Lung (tissue), 12 donors: ENCODE measurements around the gene RIBC2. TPM values are rescaled to one million over a fixed set of nuclear protein-coding genes. Genes with fewer than 3 reads are reported as not detected.

ENCODE experiments used
- ATAC-seq: fragments of 200-7000 bp; cut with Tn5 transposase; one replicate; pipeline ENCODE4 v1.9.1; 2020; ENCODE audit warnings: moderate number of reproducible peaks; ENCODE audit not compliant: insufficient read depth, low FRiP score
- DNase-seq, 3 donors: peaks; one replicate each; pipeline ENCODE4 v3.0.0-alpha.2; 2013 to 2017
- H3K27ac ChIP-seq, 2 donors: one replicate each; pipeline ENCODE4 v1.5.1; 2013; ENCODE audit warnings: mild to moderate bottlenecking in 2 of 2, moderate library complexity in 2 of 2, control low read depth in 1 of 2, inconsistent platforms in 1 of 2, low read depth in 1 of 2, low read length in 1 of 2
- H3K27me3 ChIP-seq, 3 donors: one replicate each; pipeline ENCODE4 v1.5.1; 2013; ENCODE audit warnings: low read length in 2 of 3; ENCODE audit not compliant: control insufficient read depth in 3 of 3, insufficient read depth in 3 of 3
- H3K36me3 ChIP-seq, 4 donors: one replicate each; pipeline ENCODE4 v1.5.1; 2013; ENCODE audit warnings: low read length in 4 of 4, mild to moderate bottlenecking in 1 of 4, moderate library complexity in 1 of 4; ENCODE audit not compliant: control insufficient read depth in 4 of 4, insufficient read depth in 4 of 4
- H3K4me1 ChIP-seq, 5 donors: one replicate each; pipeline ENCODE4 v1.5.1; 2013; ENCODE audit warnings: low read length in 5 of 5, mild to moderate bottlenecking in 2 of 5, moderate library complexity in 1 of 5; ENCODE audit not compliant: control insufficient read depth in 5 of 5, insufficient read depth in 5 of 5
- H3K4me3 ChIP-seq: one replicate; pipeline ENCODE4 v1.5.1; 2013; ENCODE audit warnings: mild to moderate bottlenecking, control low read depth, moderate library complexity
- H3K9ac ChIP-seq, 2 donors: one replicate each; pipeline ENCODE4 v1.5.1; 2013; ENCODE audit warnings: low read length in 2 of 2, control low read depth in 1 of 2; ENCODE audit not compliant: insufficient read depth in 1 of 2
- H3K9me3 ChIP-seq, 4 donors: one replicate each; pipeline ENCODE4 v1.5.1; 2013; ENCODE audit warnings: low read length in 3 of 4, mild to moderate bottlenecking in 1 of 4, moderate library complexity in 1 of 4; ENCODE audit not compliant: control insufficient read depth in 4 of 4, insufficient read depth in 3 of 4
- CTCF ChIP-seq: IDR thresholded peaks from 2 replicates; pipeline ENCODE4 v1.5.1; 2012; ENCODE audit warnings: mild to moderate bottlenecking; ENCODE audit errors: control extremely low read depth, extremely low read depth
- WGBS, 2 donors: extraction: QIAGEN DNeasy Blood & Tissue Kit; methylation state at CpG; one replicate each; pipeline ENCODE4 v1.1.7; 2013; 5-methylcytosine and 5-hydroxymethylcytosine counted together
- polyA plus RNA-seq, 2 donors: library from polyadenylated mRNA; stranded (reverse); fragments of 200-250 nt; gene quantifications; one replicate each; pipeline ENCODE4 v1.2.1, GENCODE V29; 2013
- total RNA-seq, 2 donors: library from RNA; depleted of rRNA in 1 of 2; stranded (reverse); fragments of >200 nt in 1 of 2; gene quantifications; one replicate each; pipeline ENCODE4 v1.2.1, GENCODE V29; 2014 to 2021
- donor health status: control.
- donor health status: control.
- donor health status: Bipolar disorder and iron deficiency.
- donor health status: healthy.
- donor health status: DM: yes; HTN: yes; CAD: no.

RIBC2 gene
- total and polyA plus RNA-seq, 4 donors, result 2.8 to 8.1 (median 5.7) TPM

GRCh38 chr22:45450101-45450785 is 36.8 kb downstream of the RIBC2 start:
- TF ChIP-seq CTCF, result no peak
- Histone ChIP-seq H3K9me3 (peaks cover 0 to 2% (median 0%) of the 10 kb centered on the region in 4 donors), H3K4me1 (peaks cover 0 to 47% (median 9%) of the 10 kb centered on the region in 5 donors), H3K27ac (peak overlapping the region in 1 of 2 donors; percentile 71), H3K9ac (no peak overlapping the region), H3K4me3 (no peak overlapping the region), H3K27me3 (no peaks in the 10 kb centered on the region), H3K36me3 (no peaks in the 10 kb centered on the region)
- DNase-seq, result no peak
- no peak for ATAC-seq
- WGBS, 2 donors, result 90 to 93% methylated on average over 16 of the region's 16 CpGs

- WGBS, 2 donors, result 67 to 81% methylated on average over 12 of the region's 12 CpGs
- peaks cover 0 to 47% (median 9%) of the 10 kb centered on the region in 5 donors for H3K4me1 ChIP-seq
- TF ChIP-seq CTCF, result no peak
- ATAC-seq, result no peak
- peak overlapping the region in 1 of 2 donors; percentile 35 for H3K27ac ChIP-seq
- no peaks in the 10 kb centered on the region for H3K27me3 ChIP-seq
- peak; percentile 49 to 96 (median 93) for DNase-seq
- no peaks in the 10 kb centered on the region for H3K36me3 ChIP-seq
- H3K9ac ChIP-seq, result no peak overlapping the region
- H3K4me3 ChIP-seq, result no peak overlapping the region
- no peaks in the 10 kb centered on the region for H3K9me3 ChIP-seq
Observed at GRCh38 chr22:45450921-45451651, 37.6 kb downstream of the RIBC2 start.

GRCh38 chr22:45451972-45452371 is 38.5 kb downstream of the RIBC2 start:
- Histone ChIP-seq H3K27ac (no peak overlapping the region), H3K4me3 (no peak overlapping the region), H3K9me3 (no peaks in the 10 kb centered on the region), H3K4me1 (peaks cover 0 to 47% (median 9%) of the 10 kb centered on the region in 5 donors), H3K9ac (no peak overlapping the region), H3K27me3 (no peaks in the 10 kb centered on the region), H3K36me3 (no peaks in the 10 kb centered on the region)
- DNase-seq, result no peak
- no peak for TF ChIP-seq CTCF
- WGBS, 2 donors, result 75 to 81% methylated on average over 6 of the region's 6 CpGs
- no peak for ATAC-seq
